SK-N-SH (cell line): Measurements from ENCODE around the gene KIAA2012.

Experiments used
- FOXJ3 ChIP-seq: sonication (generic); formaldehyde crosslinking; IDR thresholded peaks from 2 replicates; pipeline ENCODE4 v1.5.1; 2020; ENCODE audit warnings: mild to moderate bottlenecking, missing genetic modification reagents
- MXI1 ChIP-seq: IDR thresholded peaks from 2 replicates; pipeline ENCODE4 v1.6.1; 2012; ENCODE audit warnings: mild to moderate bottlenecking, low read depth, low read length, improper control_type of control experiment
- POLR2AphosphoS5 ChIP-seq: IDR thresholded peaks from 2 replicates; pipeline ENCODE4 v1.6.1; 2012; ENCODE audit warnings: low read depth, low read length
- SIN3A ChIP-seq: IDR thresholded peaks from 2 replicates; pipeline ENCODE4 v1.6.1; 2012; ENCODE audit warnings: low read depth, mild to moderate bottlenecking, low read length, moderate library complexity, borderline replicate concordance
- TCF12 ChIP-seq: IDR thresholded peaks from 2 replicates; pipeline ENCODE4 v1.4.0; 2012
- TF ChIP-seq, protein P1 (sequence below): IDR thresholded peaks from 2 replicates; pipeline ENCODE4 v1.6.1; 2012; ENCODE audit warnings: mild to moderate bottlenecking, low read depth, low read length, moderate library complexity
- TF ChIP-seq, protein P2 (sequence below): fragments of 200-600 bp; sonication (generic); IDR thresholded peaks from 2 replicates; pipeline ENCODE4 v1.6.1; 2017; ENCODE audit warnings: antibody characterized with exemption, mild to moderate bottlenecking, moderate library complexity
- TF ChIP-seq, protein P3 (sequence below): fragments of 150-350 bp; IDR thresholded peaks from 2 replicates; pipeline ENCODE4 v1.6.1; 2017; ENCODE audit warnings: antibody characterized with exemption, low read length, low read depth, borderline replicate concordance
- TF ChIP-seq, protein P4 (sequence below): fragments of 150-350 bp; IDR thresholded peaks from 2 replicates; pipeline ENCODE4 v1.6.1; 2016; ENCODE audit warnings: mild to moderate bottlenecking, low read depth, low read length
- TF ChIP-seq, protein P5 (sequence below): IDR thresholded peaks from 2 replicates; pipeline ENCODE4 v1.4.0; 2012; ENCODE audit warnings: low read depth

DNA sequence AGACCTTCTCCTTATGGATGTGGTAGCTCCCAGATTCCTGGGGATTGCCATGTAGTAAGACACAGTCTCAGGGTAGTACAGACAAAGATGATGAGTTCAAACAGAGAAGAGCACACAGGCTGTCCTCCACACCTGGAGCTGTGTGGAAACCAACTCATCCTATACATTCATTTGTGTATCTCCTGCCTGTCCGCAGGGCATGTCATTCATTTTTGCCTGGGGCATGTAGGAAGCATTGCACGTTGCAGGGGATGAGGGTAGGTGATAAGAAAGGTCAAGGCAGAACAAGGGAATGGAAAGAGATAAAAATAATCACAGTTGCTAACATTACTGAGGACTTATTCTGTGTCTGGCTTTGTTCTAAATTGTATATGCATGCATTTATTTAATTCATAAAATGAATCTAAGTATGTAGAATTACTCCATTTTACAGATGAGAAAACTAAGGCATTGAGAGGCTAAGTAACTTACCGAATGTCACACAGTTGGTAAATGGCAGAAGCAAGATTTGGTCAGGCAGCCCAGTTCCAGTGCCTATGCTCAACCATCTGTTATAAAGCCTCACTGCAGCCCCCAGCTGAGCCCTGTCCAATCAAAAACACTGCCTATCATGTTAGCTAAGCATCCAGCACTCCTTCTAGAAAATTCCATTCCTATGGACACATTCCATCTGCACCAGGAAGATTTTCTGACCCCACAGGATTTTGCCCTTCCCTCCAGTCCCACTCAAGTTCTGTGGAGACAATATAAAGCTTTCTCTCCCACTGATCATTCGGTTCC, 84.3 kb downstream of the KIAA2012 start:
- TF ChIP-seq, protein P1, sequence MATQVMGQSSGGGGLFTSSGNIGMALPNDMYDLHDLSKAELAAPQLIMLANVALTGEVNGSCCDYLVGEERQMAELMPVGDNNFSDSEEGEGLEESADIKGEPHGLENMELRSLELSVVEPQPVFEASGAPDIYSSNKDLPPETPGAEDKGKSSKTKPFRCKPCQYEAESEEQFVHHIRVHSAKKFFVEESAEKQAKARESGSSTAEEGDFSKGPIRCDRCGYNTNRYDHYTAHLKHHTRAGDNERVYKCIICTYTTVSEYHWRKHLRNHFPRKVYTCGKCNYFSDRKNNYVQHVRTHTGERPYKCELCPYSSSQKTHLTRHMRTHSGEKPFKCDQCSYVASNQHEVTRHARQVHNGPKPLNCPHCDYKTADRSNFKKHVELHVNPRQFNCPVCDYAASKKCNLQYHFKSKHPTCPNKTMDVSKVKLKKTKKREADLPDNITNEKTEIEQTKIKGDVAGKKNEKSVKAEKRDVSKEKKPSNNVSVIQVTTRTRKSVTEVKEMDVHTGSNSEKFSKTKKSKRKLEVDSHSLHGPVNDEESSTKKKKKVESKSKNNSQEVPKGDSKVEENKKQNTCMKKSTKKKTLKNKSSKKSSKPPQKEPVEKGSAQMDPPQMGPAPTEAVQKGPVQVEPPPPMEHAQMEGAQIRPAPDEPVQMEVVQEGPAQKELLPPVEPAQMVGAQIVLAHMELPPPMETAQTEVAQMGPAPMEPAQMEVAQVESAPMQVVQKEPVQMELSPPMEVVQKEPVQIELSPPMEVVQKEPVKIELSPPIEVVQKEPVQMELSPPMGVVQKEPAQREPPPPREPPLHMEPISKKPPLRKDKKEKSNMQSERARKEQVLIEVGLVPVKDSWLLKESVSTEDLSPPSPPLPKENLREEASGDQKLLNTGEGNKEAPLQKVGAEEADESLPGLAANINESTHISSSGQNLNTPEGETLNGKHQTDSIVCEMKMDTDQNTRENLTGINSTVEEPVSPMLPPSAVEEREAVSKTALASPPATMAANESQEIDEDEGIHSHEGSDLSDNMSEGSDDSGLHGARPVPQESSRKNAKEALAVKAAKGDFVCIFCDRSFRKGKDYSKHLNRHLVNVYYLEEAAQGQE: no peak
- TF ChIP-seq, protein P2, sequence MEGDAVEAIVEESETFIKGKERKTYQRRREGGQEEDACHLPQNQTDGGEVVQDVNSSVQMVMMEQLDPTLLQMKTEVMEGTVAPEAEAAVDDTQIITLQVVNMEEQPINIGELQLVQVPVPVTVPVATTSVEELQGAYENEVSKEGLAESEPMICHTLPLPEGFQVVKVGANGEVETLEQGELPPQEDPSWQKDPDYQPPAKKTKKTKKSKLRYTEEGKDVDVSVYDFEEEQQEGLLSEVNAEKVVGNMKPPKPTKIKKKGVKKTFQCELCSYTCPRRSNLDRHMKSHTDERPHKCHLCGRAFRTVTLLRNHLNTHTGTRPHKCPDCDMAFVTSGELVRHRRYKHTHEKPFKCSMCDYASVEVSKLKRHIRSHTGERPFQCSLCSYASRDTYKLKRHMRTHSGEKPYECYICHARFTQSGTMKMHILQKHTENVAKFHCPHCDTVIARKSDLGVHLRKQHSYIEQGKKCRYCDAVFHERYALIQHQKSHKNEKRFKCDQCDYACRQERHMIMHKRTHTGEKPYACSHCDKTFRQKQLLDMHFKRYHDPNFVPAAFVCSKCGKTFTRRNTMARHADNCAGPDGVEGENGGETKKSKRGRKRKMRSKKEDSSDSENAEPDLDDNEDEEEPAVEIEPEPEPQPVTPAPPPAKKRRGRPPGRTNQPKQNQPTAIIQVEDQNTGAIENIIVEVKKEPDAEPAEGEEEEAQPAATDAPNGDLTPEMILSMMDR: no peak
- TF ChIP-seq TCF12 (no peak), POLR2AphosphoS5 (no peak), SIN3A (no peak), MXI1 (no peak), FOXJ3 (CRISPR knock-in tag) (no peak)
- TF ChIP-seq, protein P3, sequence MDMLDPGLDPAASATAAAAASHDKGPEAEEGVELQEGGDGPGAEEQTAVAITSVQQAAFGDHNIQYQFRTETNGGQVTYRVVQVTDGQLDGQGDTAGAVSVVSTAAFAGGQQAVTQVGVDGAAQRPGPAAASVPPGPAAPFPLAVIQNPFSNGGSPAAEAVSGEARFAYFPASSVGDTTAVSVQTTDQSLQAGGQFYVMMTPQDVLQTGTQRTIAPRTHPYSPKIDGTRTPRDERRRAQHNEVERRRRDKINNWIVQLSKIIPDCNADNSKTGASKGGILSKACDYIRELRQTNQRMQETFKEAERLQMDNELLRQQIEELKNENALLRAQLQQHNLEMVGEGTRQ: no peak
- TF ChIP-seq, protein P4, sequence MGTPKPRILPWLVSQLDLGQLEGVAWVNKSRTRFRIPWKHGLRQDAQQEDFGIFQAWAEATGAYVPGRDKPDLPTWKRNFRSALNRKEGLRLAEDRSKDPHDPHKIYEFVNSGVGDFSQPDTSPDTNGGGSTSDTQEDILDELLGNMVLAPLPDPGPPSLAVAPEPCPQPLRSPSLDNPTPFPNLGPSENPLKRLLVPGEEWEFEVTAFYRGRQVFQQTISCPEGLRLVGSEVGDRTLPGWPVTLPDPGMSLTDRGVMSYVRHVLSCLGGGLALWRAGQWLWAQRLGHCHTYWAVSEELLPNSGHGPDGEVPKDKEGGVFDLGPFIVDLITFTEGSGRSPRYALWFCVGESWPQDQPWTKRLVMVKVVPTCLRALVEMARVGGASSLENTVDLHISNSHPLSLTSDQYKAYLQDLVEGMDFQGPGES: no peak
- TF ChIP-seq, protein P5, sequence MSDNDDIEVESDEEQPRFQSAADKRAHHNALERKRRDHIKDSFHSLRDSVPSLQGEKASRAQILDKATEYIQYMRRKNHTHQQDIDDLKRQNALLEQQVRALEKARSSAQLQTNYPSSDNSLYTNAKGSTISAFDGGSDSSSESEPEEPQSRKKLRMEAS: no peak
